Dermis blood vessel endothelial cell (primary cell): ENCODE data around the gene ALOX5AP. TPM values are rescaled to one million over a fixed set of nuclear protein-coding genes. Genes with fewer than 3 reads are reported as not detected.

Experiments
- DNase-seq: peaks from one replicate; pipeline ENCODE4 v3.0.0; 2010
- total RNA-seq: library from RNA; depleted of rRNA; stranded (reverse); fragments of >200 nt; gene quantifications from 2 replicates; pipeline ENCODE4 v1.2.3, GENCODE V29; 2014

Gene ALOX5AP
- total RNA-seq, 1 donor from 2014 or later, result 0.34 TPM

DNA sequence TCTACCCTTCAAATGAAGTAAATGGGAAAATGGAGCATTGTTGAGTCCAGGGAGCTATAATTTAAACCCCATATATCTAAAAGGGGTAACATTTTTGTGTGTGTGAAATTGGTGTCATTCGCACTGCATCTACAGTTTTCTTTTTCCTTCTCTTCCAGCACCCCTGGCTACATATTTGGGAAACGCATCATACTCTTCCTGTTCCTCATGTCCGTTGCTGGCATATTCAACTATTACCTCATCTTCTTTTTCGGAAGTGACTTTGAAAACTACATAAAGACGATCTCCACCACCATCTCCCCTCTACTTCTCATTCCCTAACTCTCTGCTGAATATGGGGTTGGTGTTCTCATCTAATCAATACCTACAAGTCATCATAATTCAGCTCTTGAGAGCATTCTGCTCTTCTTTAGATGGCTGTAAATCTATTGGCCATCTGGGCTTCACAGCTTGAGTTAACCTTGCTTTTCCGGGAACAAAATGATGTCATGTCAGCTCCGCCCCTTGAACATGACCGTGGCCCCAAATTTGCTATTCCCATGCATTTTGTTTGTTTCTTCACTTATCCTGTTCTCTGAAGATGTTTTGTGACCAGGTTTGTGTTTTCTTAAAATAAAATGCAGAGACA lies 28.6 kb downstream of the ALOX5AP start:
- DNase-seq, result peak; percentile 25

DNA sequence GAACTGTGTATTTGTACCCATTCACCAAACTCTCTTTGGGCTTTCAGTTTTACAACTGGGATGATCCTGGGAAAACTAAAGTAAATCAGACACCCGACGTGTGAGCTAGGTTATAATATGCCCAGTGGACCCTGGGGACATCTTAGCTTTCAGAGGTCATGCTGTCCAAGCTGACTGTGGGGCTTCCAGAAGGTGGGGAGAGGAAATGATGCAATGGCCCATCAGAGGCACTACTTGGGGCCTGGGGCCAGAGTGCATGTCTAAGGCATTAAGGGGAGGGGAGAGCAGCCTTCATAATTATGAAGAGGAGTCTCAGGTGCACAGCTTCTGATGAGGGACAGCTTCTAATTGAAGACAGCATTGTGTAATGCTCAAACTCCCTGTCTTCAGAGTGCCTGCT lies 30.9 kb downstream of the ALOX5AP start:
- DNase-seq, result no peak

DNA sequence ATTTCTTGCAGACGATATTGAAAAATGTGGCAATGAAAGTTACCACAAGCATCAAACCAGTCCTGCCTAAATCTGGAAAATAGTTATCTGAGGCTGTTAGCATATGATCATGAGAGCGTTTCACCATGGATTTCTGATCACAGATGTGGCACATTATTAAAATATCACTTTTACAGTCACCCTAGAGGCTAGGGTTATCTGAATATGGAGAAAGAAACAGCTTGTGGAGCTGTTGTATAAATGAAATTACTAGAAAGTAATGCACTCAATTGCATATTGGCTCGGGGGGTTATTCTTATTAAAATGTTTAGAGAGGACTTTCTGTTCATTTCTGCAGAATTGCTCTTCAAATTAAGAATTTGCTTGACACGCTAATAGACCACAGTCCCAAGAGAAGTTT lies 35.6 kb downstream of the ALOX5AP start:
- DNase-seq, result no peak

- DNase-seq, result no peak
Measured at GRCh38 chr13:30773561-30773960, 38.2 kb downstream of the ALOX5AP start.

GRCh38 chr13:30774214-30774730 lies 38.9 kb downstream of the ALOX5AP start:
- DNase-seq, result no peak

DNA sequence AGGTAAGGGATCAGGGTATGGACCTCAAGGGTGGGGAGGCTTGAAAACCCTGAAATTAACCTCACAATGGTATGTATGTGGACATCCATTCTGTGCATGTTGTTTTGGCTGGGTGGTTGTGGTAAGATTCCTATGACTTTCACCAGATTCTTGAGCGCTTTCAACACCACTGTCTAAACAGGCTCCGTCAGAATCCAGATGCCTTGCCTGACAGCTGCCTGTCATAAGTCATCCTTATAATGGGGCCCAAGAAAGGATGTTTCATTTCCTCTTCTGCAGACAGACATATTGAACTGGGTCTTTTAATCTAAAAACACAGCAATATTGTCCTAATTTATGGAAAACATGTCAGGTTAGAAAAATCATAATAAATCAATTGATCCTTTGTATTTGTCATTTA lies 41.3 kb downstream of the ALOX5AP start:
- no peak for DNase-seq

GRCh38 chr13:30779016-30779415 lies 43.7 kb downstream of the ALOX5AP start:
- DNase-seq, result no peak

DNA sequence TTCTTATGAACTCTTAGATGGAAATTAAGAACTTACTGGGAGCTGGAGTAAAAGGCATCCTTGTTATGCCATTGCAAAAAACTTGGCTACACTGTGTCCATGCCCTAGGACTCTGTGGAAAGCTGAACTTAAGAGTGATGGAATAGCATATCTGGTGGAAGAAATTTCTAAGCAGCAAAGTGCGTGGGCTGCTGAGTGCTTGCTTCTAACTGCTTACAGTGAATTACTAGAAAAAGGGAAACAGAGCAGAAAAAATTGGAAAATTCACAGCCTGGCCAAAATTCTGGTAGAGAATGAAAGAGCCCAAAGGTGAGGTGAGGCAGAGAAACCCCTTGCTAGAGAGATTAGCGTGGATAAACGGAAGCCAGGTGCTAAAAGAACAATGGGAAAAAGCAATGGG lies 44.3 kb downstream of the ALOX5AP start:
- DNase-seq, result no peak

DNA sequence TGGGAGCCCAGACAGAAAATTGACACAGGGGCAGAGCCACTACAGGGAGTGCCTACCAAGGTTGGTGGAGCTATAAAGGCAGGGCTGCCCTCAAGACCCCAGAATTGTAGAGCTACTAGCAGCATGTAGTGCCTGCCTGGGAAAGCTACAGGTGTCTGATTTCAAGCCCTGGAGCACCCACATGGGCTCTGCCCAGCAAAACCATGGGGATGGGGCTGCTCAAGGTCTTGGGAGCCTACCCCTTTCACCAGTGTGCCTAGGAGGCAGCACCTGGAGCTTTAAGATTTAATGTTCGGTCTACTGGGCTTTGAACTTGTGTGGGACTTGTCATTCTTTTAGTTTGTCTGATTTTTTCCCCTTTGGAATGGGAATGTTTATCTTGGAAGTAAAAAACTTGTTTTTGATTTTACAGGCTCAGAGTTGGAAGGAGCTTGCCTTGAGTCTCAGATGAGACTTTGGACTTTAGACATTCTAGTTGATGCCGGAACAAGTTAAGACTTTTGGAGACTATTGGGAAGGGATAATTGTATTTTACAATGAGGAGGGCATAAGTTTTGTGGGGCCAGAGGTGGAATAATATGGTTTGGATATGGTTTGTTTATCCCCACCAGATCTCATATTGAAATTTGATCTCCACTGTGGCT lies 45.1 kb downstream of the ALOX5AP start:
- no peak for DNase-seq

GRCh38 chr13:30785191-30785850 lies 50.0 kb downstream of the ALOX5AP start:
- DNase-seq, result no peak

DNA sequence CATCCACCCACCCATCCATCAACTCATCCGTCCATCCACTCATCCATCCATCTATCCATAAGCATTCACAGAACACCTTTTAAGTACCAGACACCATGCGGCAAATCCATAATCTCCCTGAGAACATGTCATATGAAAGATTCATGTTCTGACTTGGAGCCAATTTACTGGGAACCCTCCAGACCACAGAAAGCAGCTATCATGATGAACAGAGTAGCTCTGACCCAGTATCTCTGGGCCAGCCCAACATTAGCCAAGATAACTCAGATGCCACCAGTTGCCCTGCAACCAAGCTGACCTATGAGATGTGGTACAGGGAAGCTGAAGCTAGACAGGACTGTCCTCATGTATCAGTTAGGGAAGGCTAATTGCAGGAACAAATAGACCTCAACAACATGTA lies 51.3 kb downstream of the ALOX5AP start:
- DNase-seq, result no peak

- DNase-seq, result peak; percentile 26
Measured at GRCh38 chr13:30787738-30788525, 52.6 kb downstream of the ALOX5AP start.

DNA sequence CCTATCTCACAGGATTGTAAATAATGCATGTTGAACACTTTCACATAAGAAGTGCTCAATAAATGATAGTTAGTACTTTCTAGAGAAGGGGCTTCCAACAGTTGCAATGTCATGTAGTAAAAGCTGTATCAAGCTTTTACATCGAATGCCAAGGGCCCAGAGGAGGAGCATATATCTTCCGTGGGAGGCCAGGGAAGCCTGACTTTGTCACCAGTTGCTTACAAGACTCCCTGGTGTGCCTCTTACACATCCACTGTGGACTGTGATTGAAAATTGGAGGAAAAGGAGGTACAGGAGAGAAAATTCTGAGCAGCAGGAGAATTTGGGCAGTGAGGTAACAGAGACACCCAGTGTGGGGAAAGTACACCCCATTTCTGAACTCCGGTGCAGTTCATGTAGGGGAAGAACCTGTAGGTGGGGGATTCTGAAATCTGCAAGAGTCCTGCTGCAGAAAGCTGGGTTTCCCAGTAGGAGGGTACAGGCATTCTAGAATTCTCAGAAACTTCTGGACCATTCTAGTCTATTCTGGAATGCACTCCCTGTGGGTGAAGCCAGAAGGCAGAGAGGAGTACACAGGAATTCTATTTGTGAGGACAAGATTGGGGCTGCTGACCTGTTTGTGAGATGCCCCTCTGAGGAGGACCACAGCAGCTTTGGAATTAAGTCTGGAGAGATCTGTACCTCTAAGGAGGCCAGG lies 54.0 kb downstream of the ALOX5AP start:
- no peak for DNase-seq

GRCh38 chr13:30790592-30790991 lies 55.2 kb downstream of the ALOX5AP start:
- DNase-seq, result no peak

- no peak for DNase-seq
Measured at GRCh38 chr13:30791354-30792001, 56.1 kb downstream of the ALOX5AP start.

DNA sequence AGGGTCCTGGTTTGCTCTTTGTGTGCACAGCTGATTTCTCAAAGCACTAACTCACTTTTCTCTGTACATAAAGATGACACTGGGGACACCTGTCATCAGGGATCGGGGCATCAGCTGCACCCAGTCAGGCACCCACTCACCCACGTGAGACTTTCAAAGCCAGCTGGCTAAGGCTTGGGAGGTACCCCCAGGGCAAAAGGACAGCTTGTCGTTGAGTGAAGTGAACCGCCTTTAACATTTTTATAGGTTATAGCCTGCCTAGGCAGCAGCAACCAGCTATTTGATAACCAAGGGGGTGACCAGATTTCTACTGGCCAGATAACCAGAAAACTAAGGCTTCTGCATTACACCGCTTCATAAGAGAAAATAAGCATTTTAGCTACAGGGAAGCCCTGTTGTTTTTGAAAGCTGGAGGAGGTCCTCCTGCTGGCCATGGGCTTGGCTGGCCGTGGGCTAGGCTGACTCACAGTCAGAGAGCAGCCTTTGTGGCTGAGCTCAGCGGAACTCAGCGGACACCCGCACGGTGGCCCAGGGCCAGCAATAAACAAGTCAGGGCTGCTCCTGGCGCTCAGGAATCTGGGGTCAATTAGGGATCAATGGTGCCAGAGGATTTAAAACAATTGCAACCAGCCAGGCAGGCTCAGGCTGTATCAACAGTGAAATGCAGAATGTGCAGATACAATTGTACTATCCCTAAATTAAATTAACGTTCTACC lies 57.1 kb downstream of the ALOX5AP start:
- peak; percentile 97 for DNase-seq

DNA sequence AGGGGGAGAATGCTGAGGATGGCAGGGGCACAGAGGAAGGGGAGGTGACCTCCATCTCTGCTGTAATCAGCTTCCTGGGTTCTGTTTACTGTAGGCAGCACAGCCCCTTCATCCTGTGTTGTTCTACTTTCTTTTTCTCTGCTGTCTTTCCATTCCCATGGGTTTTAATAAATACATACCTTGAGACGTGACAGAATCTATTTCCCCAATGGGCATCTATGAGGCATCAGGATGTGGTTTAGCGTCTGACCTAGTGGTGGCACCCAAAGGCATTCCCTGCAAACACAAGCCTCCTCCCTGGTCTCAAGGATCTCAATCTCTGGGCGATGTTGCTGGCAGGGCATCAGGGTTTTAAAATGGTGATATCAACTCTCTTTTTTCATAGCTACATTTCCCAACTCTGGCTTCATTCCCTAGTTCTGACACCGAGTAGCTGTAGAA lies 60.8 kb downstream of the ALOX5AP start:
- peak; percentile 40 for DNase-seq

DNA sequence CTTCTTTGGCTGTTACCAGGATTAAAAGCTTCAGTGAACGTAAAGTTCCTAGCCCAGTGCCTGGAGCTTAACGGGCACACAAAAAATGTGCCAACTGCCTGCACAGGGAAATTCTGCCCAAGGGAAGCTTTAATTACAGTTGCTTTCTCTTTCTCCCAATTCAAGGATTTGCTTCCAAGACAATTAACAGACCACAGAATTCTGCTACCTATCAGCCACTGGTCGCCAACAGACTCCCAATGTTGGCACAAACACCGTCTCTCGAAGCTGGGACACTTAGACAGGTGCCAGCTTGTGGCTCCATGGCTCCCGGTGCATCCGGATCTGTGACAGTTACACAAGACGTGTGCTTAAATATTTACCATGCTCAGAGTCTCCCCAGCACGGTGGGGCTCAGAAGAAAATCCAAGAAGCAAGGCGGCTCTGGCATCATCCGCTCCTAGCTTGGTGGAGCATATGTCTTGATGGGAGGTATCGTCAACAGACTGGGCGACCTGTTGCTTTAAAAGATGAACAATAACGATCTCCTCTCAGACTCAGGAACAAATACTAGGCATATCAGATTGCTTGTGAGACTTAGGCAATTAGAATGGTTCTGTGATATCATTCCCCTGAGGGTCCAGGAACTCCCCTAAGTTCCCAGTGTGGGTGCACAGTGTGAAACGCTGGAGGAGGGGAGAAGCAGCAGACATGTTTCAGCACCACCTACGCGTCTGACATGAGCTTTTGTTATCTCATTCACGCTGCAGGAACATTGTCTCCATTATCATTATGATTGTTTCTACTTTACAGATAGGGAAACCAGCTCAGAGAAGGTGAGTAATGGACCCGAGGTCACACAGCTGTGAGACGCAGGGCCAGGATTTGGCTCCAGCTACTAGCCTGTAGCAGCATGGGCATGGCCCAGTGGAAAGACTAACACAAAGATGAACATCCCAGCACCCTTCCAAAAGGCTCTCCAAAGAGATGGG lies 61.6 kb downstream of the ALOX5AP start:
- DNase-seq, result no peak

DNA sequence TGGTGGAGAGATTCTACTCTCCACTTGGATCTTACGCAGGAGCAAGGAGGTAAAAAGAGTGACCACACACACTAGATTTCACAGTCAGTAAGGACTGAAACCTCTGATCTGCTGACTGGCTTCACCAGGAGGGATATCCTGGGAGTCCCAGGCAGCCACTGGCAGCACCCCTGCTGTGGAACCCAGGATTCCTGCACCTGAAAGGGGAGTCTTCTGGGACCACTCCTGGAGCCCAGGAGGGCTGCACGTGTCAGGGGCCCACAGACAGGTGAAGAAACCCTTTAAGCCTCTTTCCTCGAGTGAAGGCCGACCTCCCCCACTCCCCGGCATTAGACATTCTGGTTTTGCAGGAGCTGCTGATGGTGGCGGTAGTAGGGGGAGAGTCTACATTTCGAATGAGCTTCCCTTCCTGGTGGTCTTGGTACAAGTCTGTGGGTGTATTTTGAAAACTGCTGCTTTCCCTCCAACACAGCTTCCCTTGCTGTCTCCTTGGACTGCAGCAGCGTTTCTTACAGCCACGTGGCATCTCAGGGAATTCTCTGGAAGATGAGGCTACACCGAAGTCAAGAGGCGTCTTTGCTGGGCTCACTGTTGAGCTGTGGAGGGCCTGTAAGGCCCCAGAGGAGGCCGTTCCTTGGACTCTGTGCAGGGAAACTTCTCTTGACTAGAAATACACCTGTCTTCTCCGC lies 62.6 kb downstream of the ALOX5AP start:
- no peak for DNase-seq
